D721Med (cell line): ENCODE measurements around the gene MKI67.

Source experiments
- DNase-seq: peaks from one replicate; pipeline ENCODE4 v3.0.0; 2011; ENCODE audit warnings: low spot score; ENCODE audit not compliant: insufficient read length
- FAIRE-seq: peaks from 2 replicates; lab custom pipeline; 2011; peaks lifted over from hg19 to GRCh38; lab: Jason Lieb, UNC
- TF ChIP-seq, protein P1 (sequence below): IDR thresholded peaks from 2 replicates; pipeline ENCODE4 v1.5.1; 2012; ENCODE audit warnings: mild to moderate bottlenecking, control low read depth; ENCODE audit not compliant: insufficient read depth; ENCODE audit errors: missing control alignments

Gene MKI67

GRCh38 chr10:128081720-128082119 is 44.5 kb downstream of the MKI67 start:
- FAIRE-seq (no peak), DNase-seq (no peak)
- TF ChIP-seq, protein P1, sequence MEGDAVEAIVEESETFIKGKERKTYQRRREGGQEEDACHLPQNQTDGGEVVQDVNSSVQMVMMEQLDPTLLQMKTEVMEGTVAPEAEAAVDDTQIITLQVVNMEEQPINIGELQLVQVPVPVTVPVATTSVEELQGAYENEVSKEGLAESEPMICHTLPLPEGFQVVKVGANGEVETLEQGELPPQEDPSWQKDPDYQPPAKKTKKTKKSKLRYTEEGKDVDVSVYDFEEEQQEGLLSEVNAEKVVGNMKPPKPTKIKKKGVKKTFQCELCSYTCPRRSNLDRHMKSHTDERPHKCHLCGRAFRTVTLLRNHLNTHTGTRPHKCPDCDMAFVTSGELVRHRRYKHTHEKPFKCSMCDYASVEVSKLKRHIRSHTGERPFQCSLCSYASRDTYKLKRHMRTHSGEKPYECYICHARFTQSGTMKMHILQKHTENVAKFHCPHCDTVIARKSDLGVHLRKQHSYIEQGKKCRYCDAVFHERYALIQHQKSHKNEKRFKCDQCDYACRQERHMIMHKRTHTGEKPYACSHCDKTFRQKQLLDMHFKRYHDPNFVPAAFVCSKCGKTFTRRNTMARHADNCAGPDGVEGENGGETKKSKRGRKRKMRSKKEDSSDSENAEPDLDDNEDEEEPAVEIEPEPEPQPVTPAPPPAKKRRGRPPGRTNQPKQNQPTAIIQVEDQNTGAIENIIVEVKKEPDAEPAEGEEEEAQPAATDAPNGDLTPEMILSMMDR = no peak

DNA sequence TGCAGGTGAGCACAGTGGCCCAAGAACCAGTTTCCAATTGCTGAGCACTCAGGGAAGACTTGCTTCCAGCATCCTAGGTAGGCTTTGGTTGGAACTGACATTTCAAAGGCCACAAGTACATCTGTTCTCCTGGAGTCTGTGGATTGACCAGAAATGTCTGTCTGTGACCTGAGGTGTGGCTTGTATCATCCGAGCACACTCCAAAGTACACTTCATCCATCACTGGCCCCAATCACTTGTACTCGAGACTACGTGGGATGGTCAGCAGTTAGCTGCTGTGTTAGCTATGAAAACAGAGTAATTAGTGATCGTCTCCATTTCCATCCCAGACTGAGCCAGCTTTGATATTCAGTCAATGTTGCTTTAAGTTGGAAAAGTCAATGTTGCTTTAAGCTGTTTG is 45.0 kb downstream of the MKI67 start:
- TF ChIP-seq, protein P1 = no peak
- DNase-seq (no peak), FAIRE-seq (no peak)

DNA sequence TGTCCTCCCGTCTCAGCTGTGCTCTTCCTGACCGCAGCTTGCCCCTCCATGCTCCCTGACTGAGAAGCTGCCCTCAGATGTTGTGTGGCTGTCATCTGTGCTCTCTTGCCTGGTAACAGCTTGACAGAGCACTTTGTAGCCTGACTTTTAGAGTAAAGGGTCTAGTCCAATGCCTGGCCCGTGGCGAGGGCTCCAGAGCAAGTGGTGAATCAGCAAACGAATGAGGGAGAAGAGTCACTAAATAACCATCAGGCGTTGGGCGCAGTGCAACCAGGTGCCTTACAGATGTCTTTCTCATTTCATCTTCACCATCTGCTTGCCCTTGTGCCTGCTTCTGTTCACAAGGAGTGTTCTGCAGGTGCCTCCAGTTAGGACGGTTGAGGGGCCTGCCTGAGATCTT is 45.6 kb downstream of the MKI67 start:
- DNase-seq (no peak), FAIRE-seq (no peak)
- TF ChIP-seq, protein P1 = no peak

- TF ChIP-seq, protein P1 = no peak
- DNase-seq (no peak), FAIRE-seq (no peak)
These were observed 46.0 kb downstream of the MKI67 start for GRCh38 chr10:128080231-128080630.

GRCh38 chr10:128078136-128078969 is 47.9 kb downstream of the MKI67 start:
- DNase-seq (peak; percentile 35), FAIRE-seq (no peak)
- TF ChIP-seq, protein P1 = peak; percentile 83

DNA sequence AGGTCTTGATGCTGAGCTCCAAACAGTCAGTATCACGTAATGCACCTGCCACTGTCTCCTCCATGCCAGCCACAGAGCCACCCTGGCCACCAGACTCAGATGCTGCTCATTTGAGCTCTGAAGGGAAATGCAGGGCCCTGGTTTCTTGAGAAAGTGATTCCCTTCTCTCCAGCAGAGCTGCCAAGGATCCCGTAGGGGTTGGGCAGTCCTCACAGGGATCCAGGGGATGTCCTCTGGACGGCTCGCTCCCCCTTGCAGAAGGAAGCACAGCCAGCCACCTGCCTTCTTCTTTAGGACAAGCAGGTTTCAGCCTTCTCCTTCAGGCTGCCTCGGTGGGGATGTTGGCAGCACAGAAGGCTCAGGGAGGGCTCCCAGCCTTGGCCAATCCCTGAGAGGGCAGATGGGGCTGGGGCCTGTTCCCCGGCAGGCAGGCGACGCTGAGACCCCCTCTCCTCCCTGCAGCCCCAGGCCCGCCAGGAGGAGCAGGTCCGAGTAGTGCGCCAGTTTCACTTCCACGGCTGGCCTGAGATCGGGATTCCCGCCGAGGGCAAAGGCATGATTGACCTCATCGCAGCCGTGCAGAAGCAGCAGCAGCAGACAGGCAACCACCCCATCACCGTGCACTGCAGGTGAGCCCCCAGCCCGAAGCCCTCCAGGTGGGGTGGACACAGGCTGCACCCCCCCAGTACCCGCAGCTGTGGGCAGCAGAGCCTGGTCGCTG is 48.9 kb downstream of the MKI67 start:
- no peak for DNase-seq
- FAIRE-seq = no peak
- TF ChIP-seq, protein P1 = no peak

- TF ChIP-seq, protein P1 = no peak
- FAIRE-seq = no peak
- no peak for DNase-seq
These were observed 51.6 kb downstream of the MKI67 start for GRCh38 chr10:128074589-128074988.
